Thyroid gland (tissue), 4 donors: Measurements from ENCODE around the gene C16orf86. TPM values are rescaled to one million over a fixed set of nuclear protein-coding genes. Genes with fewer than 3 reads are reported as not detected.

Source experiments
- DNase-seq, 2 donors: peaks; one replicate each; pipeline ENCODE4 v3.0.0-alpha.2; 2019
- H3K27ac ChIP-seq, 3 donors: fragments of 200-600 bp; sonication (generic); 1 replicate in 2 of 3; 2 replicates in 1 of 3; pipeline ENCODE4 v1.5.1; 2016 to 2019; ENCODE audit warnings: mild to moderate bottlenecking in 1 of 3, moderate library complexity in 1 of 3
- H3K27me3 ChIP-seq: fragments of 200-600 bp; sonication (generic); one replicate; pipeline ENCODE4 v1.5.1; 2019
- H3K36me3 ChIP-seq, 2 donors: fragments of 200-600 bp; sonication (generic); one replicate each; pipeline ENCODE4 v1.5.1; 2016 to 2019
- H3K4me1 ChIP-seq, 2 donors: fragments of 200-600 bp; sonication (generic); one replicate each; pipeline ENCODE4 v1.5.1; 2017 to 2019
- H3K4me3 ChIP-seq, 3 donors: fragments of 200-600 bp; sonication (generic); replicated peaks in 1 of 3; 1 replicate in 2 of 3; 2 replicates in 1 of 3; pipeline ENCODE4 v1.5.1; 2016; ENCODE audit warnings: mild to moderate bottlenecking in 1 of 3
- H3K9me3 ChIP-seq: fragments of 200-600 bp; sonication (generic); one replicate; pipeline ENCODE4 v1.5.1; 2017
- POLR2A ChIP-seq, 2 donors: fragments of 450-650 bp; IDR thresholded peaks; one replicate each; pipeline ENCODE4 v1.6.1; 2017; ENCODE audit warnings: antibody characterized with exemption in 2 of 2, mild to moderate bottlenecking in 2 of 2, moderate library complexity in 1 of 2
- WGBS, 2 donors: methylation state at CpG; one replicate each; pipeline ENCODE4 v1.1.5; 2017; 5-methylcytosine and 5-hydroxymethylcytosine counted together
- intact Hi-C: fragments of 100-400 bp; cut with DNase I; formaldehyde crosslinking; loops from one replicate; pipeline ENCODE4 v1.15.1; 2023
- total RNA-seq, 4 donors: library from RNA; depleted of rRNA; stranded (reverse); fragments of >200 nt; gene quantifications; one replicate each; pipeline ENCODE4 v1.2.3, GENCODE V29; 2016
- TF ChIP-seq, protein P1 (sequence below), 6 experiments: fragments of 200-600 bp in 3 of 6; fragments of 450-650 bp in 3 of 6; sonication (generic) in 3 of 6; IDR thresholded peaks; one replicate each; pipeline ENCODE4 v1.5.1; 2016 to 2019; ENCODE audit warnings: antibody characterized with exemption in 6 of 6, mild to moderate bottlenecking in 2 of 6, inconsistent platforms in 1 of 6, moderate library complexity in 1 of 6

C16orf86 gene
- total RNA-seq, 4 donors from 2014 or later = 3.9 to 10.7 (median 6.9) TPM

GRCh38 chr16:67663877-67664222 is 2.8 kb upstream of the C16orf86 start:
- intact Hi-C loops = loop anchor here (10.0 kb wide), 1 partner anchor 271 kb away; the partner anchor contains the start of genes CTRL and PSMB10
- Histone ChIP-seq H3K27me3 (no peaks in the 10 kb centered on the region), H3K4me1 (peaks cover 30 to 40% of the 10 kb centered on the region in 2 donors), H3K4me3 (no peak overlapping the region), H3K36me3 (no peaks in the 10 kb centered on the region), H3K9me3 (no peaks in the 10 kb centered on the region), H3K27ac (no peak overlapping the region)
- 89 to 94% methylated on average over 3 to 6 of the region's 6 CpGs for WGBS, 2 donors
- no peak for TF ChIP-seq POLR2A (IDR thresholded peaks at IDR 0.05)
- TF ChIP-seq, protein P1, sequence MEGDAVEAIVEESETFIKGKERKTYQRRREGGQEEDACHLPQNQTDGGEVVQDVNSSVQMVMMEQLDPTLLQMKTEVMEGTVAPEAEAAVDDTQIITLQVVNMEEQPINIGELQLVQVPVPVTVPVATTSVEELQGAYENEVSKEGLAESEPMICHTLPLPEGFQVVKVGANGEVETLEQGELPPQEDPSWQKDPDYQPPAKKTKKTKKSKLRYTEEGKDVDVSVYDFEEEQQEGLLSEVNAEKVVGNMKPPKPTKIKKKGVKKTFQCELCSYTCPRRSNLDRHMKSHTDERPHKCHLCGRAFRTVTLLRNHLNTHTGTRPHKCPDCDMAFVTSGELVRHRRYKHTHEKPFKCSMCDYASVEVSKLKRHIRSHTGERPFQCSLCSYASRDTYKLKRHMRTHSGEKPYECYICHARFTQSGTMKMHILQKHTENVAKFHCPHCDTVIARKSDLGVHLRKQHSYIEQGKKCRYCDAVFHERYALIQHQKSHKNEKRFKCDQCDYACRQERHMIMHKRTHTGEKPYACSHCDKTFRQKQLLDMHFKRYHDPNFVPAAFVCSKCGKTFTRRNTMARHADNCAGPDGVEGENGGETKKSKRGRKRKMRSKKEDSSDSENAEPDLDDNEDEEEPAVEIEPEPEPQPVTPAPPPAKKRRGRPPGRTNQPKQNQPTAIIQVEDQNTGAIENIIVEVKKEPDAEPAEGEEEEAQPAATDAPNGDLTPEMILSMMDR (IDR thresholded peaks at IDR 0.05) = no peak
- DNase-seq = no peak

DNA sequence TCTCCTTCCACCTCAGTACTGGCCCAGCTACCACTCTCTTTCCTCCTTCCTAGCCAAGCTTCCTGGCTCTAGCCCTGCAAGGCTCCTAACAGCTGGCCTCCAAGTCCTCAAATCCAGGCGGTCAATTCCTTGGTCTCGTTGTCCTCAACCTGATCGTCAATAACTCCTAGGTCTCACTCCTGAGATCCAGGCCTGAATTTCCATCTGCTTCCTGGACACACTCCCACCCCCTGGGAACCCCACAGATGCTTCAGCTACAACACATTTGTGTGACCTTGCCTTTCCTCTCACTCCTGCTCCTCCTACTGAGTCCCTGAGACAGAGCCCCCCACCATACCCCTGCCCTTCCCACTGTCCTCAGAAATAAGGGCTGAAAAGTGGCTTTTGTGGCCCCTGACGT is 2.4 kb upstream of the C16orf86 start:
- intact Hi-C loops = loop anchor here (10.0 kb wide), 1 partner anchor 271 kb away; the partner anchor contains the start of genes CTRL and PSMB10
- no peaks in the 10 kb centered on the region for H3K27me3 ChIP-seq
- no peaks in the 10 kb centered on the region for H3K9me3 ChIP-seq
- H3K27ac ChIP-seq = no peak overlapping the region
- no peak for DNase-seq
- no peaks in the 10 kb centered on the region for H3K36me3 ChIP-seq
- H3K4me3 ChIP-seq = no peak overlapping the region
- peaks cover 28 to 37% of the 10 kb centered on the region in 2 donors for H3K4me1 ChIP-seq
- 84 to 97% methylated on average over 4 of the region's 4 CpGs for WGBS, 2 donors
- no peak for TF ChIP-seq POLR2A (IDR thresholded peaks at IDR 0.05)
- TF ChIP-seq, protein P1 (IDR thresholded peaks at IDR 0.05) = no peak

DNA sequence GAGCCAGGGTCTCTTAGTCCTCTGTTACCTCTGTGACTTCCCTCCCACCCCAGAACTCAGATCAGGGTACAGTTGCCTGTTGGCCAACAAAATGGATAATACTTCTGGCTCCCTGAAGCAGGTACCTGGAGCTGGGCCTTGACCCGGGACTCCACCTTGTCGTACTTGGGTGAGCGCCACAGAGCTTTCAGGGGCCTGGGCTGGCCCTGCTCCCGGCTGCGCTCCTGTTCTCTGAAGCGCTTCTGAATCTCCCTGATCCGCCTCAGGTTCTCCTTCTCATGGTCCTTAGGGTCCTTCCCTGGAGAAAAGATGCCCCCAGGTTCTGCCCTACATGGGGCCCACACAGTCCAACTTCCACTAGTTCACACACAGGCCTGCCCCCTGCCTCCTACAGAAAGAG is 1.7 kb upstream of the C16orf86 start:
- no peak overlapping the region for H3K4me3 ChIP-seq
- no peaks in the 10 kb centered on the region for H3K27me3 ChIP-seq
- DNase-seq = no peak
- H3K4me1 ChIP-seq = peaks cover 22 to 32% of the 10 kb centered on the region in 2 donors
- H3K27ac ChIP-seq = no peak overlapping the region
- intact Hi-C loops = loop anchor here (5.0 to 10.0 kb wide), 3 partner anchors 103 to 270 kb away; partner anchors contain the start of genes CTCF, CTRL and PSMB10
- 85 to 92% methylated on average over 7 of the region's 7 CpGs for WGBS, 2 donors
- no peaks in the 10 kb centered on the region for H3K36me3 ChIP-seq
- TF ChIP-seq, protein P1 (IDR thresholded peaks at IDR 0.05) = no peak
- no peaks in the 10 kb centered on the region for H3K9me3 ChIP-seq

GRCh38 chr16:67665598-67665997 is 1.0 kb upstream of the C16orf86 start:
- H3K9me3 ChIP-seq = no peaks in the 10 kb centered on the region
- peaks cover 22 to 32% of the 10 kb centered on the region in 2 donors for H3K4me1 ChIP-seq
- no peaks in the 10 kb centered on the region for H3K27me3 ChIP-seq
- H3K27ac ChIP-seq = no peak overlapping the region
- 79% methylated on average over 5 of the region's 5 CpGs for WGBS, 2 donors
- DNase-seq = no peak
- peak overlapping the region in 2 of 3 donors; percentile 72 to 86 for H3K4me3 ChIP-seq
- no peaks in the 10 kb centered on the region for H3K36me3 ChIP-seq
- TF ChIP-seq, protein P1 (IDR thresholded peaks at IDR 0.05) = no peak
- TF ChIP-seq POLR2A (IDR thresholded peaks at IDR 0.05) = no peak
- intact Hi-C loops = loop anchor here (5.0 to 10.0 kb wide), 3 partner anchors 103 to 269 kb away; partner anchors contain the start of genes CTCF, CTRL and PSMB10

GRCh38 chr16:67666032-67666551 is 522 bp upstream of the C16orf86 start:
- WGBS, 2 donors = 1 to 3% methylated on average over 16 to 31 of the region's 46 CpGs
- peak; percentile 46 to 57 for DNase-seq
- intact Hi-C loops = loop anchor here (5.0 to 10.0 kb wide), 3 partner anchors 104 to 269 kb away; partner anchors contain the start of genes CTCF, CTRL and PSMB10
- H3K4me3 ChIP-seq = peak overlapping the region; percentile 72 to 86 (median 85)
- H3K27me3 ChIP-seq = no peaks in the 10 kb centered on the region
- H3K9me3 ChIP-seq = no peaks in the 10 kb centered on the region
- TF ChIP-seq, protein P1 (IDR thresholded peaks at IDR 0.05) = no peak
- no peak for TF ChIP-seq POLR2A (IDR thresholded peaks at IDR 0.05)
- peak overlapping the region in 2 of 3 donors; percentile 76 to 84 for H3K27ac ChIP-seq
- no peaks in the 10 kb centered on the region for H3K36me3 ChIP-seq
- peaks cover 21 to 30% of the 10 kb centered on the region in 2 donors for H3K4me1 ChIP-seq
